HT1080 (cell line): ENCODE measurements around the gene RHCE. TPM values are rescaled to one million over a fixed set of nuclear protein-coding genes. Genes with fewer than 3 reads are reported as not detected.

Experiments used
- total RNA-seq: library from RNA; depleted of rRNA; stranded (reverse); fragments of >200 nt; shearing (Covaris generic); gene quantifications from 2 replicates; pipeline ENCODE4 v1.2.3, GENCODE V29; 2014; rRNA removed

The RHCE gene
- total RNA-seq, 1 experiment from 2014 or later, result 0.16 TPM

Other genes with a start within 250 kb of the RHCE start
- 49.1 and 51.1 TPM in 2 replicates for gene SYF2, start 188.3 kb downstream of the RHCE start, total RNA-seq
- 32.5 and 33.8 TPM in 2 replicates for gene RSRP1, start 173.4 kb downstream of the RHCE start, total RNA-seq
- gene RHD, start 148.3 kb downstream of the RHCE start, total RNA-seq, result not detected in 2 replicates
- gene TMEM50A, start 82.5 kb downstream of the RHCE start, total RNA-seq, result 100 and 114 TPM in 2 replicates
- gene MACO1, start 10.1 kb upstream of the RHCE start, total RNA-seq, result 10.5 and 10.7 TPM in 2 replicates
- 11.6 and 13.8 TPM in 2 replicates for gene LDLRAP1, start 122.8 kb upstream of the RHCE start, total RNA-seq
- not detected in 2 replicates for gene MAN1C1, start 196.0 kb upstream of the RHCE start, total RNA-seq